SKM-1 (cell line): ENCODE data around the gene NMRK1.

Source experiments
- DNase-seq: peaks from one replicate; lab custom pipeline; 2025; ENCODE audit not compliant: unreplicated experiment; lab: John Stamatoyannopoulos, UW

Gene NMRK1

DNA sequence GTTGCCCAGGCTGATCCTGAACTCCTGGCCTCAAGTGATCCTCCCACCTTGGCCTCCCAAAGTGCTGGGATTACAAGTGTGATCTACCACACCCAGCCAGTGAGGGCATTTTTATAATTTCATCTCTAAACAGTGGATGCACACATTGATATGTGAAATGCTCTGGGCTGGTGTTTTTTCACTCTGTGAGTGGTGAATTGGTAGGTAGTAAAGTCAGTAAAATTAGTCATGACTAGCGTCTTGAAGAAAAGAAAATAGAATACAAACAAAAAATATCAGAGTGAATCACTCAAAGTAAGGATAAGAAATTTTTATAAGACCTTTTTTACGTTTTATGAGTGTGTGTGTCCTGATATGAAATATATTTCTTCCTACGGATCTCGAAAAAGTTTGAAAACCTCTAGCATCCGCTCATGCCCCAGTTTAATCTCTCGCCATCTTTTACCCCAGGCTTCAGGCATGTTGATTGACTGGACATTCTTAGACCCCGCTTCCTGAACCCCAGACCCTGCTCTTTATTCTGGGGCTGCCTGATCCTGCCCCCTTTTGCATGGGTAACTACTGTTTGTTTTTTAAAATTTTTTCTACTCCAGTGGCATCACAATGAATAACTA lies 14.3 kb upstream of the NMRK1 start:
- DNase-seq: no peak

DNA sequence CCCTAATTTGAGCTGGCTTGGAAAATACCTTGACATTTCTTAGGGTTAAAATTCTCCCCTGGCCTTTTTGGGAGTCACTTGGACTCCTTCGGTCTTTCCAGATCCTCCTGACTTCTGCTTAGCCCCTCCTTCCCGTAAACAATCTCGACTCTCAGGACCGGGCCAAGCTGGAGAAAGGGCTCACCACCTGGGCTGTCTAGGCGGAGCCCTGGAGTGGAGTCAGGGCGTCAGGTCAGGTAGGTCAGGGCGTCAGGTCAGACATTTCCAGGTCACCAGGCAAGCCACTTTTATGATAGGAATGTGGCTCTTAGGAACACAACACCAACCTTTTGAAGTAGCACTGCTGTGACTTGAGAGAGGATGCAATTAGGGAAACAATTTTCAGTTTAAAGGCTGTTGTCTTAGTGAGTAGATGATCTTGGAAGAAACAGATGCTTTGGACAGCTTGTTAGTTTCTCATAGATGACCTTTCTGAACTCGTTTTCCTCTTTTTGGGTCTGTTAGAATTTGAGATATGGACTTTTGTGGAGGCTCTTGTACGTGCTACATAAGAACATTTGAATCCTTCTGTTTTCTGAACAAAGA lies 13.1 kb upstream of the NMRK1 start:
- DNase-seq: no peak

DNA sequence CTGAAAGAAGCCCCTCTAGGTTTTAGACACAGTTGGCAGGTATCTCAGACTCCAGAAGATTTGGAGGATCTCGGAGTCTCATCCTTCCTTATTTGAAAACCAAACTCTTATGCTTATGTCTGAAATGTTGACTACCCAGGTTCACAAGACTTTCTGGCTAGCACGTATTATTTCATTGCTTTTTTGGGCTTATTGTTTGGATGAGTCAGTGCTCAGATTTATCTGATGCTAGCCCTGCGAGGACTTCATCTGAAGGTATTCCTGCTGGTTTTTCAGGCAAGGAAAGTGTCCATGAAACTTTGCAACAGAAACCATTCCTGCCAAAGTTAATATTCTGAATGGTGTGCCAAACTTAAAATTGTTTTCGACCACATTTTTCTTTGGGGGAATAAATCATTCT lies 8.8 kb upstream of the NMRK1 start:
- no peak for DNase-seq

DNA sequence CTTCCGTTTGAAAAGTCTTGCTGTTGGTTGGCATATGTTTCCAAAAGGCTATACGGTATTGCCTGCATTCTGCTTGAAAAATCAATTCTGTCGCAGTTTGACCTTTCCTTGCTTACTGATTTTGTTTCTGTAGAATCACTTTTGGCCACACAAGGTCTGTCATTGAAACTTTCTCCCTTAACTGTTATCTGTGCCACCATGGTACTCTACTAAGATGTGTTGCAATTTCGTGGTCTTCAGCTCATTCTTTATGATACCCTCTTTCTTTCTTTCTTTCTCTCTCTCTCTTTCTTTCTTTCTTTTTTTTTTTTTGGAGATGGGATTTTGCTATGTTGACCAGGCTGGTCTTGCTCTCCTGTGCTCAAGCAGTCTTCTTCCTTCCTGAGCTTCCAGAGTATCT lies 4.8 kb upstream of the NMRK1 start:
- no peak for DNase-seq

DNA sequence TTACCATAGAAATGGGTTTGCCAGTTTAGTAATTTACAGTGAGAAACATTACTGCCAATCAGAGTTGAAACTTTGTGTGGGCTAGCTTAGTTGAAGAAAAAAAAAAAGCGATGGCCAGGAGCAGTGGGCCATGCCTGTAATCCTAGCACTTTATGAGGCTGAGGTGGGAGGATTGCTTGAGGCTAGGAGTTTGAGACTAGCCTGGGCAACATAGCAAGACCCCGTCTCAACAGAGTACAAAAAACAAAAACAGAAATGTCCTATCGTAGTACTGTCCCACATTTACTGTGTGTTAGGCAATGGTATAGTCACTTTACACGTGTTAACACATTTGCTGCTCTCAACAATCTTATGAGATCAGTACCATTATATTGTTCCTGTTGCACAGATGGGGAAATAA lies 2.6 kb upstream of the NMRK1 start:
- no peak for DNase-seq

DNA sequence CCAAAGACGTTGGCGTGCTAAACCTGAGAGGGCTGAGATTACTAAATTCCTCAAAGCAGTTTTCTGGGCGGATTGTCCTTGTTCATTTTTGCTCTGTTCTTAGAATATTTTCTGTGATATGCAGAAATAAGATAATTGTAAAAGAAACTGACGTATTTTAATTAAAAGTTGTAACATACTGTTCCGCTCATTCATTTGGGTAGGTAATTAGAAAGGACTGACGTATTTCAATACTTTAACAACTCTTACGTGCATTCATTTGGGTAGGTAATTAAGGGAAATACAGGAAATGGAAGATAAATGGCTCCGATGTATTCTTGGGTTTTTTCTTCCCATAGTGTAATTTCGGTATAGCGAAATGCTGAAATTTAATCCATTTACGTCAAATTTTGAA lies 1.4 kb upstream of the NMRK1 start:
- no peak for DNase-seq

DNA sequence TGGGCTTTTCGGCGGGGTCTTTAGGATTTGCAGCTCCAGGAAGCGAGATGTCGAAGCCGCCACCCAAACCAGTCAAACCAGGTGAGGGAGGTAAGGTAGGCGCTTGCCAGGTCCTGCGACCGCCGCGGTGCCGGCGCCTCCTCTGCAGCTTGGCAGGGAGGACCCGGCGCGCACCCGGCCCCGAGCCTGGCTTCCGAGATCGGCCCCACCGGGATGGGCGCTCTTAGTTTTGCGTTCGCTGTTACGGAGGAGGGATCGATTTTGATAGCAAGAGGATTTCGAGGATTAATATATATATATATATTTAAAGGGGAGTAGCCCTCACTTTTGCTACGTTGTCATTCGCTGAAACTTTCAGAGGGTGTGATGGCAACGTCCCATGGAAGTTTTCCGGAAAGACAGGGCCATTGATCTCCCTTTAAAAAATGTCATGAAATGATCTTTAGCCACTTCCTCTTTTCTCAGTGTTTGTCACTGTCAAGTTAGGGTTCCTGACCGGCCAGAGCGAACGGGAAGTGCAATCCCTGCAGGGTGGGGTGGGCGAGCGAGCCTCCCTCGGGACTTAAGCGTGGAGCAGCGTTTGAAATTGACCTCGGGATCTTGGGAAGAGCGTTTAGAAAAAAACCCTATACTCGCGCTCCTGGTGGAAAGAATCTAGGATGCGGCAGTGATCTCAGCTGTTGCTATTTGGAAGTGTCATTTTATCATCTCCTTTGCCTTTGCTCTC lies 854 bp upstream of the NMRK1 start:
- DNase-seq: peak; percentile 11

DNA sequence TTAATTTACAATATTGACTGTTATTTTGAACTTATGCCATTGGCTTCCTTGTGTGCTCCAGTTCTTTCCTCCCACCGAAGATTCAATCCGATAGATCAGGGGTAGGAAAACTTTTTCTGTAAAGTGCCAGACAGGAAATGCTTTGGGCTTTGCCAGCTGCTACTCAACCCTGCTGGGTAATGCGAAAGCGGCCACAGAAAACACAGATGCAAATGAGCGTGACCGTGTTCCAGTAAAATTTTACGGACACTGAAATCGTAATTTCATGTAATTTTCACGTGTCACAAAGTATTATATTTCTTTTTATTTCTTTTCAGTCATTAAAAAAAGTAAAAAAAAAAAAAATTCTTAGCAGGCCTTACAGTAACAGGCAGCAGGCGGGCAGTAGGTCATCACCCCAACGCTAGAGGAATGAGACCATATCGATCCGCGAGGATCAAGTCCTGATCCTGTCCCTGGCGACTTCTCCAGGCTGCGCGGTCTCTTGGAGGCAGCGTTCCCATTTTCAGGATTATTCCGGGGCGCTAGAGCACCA lies 599 bp downstream of the NMRK1 start:
- no peak for DNase-seq

DNA sequence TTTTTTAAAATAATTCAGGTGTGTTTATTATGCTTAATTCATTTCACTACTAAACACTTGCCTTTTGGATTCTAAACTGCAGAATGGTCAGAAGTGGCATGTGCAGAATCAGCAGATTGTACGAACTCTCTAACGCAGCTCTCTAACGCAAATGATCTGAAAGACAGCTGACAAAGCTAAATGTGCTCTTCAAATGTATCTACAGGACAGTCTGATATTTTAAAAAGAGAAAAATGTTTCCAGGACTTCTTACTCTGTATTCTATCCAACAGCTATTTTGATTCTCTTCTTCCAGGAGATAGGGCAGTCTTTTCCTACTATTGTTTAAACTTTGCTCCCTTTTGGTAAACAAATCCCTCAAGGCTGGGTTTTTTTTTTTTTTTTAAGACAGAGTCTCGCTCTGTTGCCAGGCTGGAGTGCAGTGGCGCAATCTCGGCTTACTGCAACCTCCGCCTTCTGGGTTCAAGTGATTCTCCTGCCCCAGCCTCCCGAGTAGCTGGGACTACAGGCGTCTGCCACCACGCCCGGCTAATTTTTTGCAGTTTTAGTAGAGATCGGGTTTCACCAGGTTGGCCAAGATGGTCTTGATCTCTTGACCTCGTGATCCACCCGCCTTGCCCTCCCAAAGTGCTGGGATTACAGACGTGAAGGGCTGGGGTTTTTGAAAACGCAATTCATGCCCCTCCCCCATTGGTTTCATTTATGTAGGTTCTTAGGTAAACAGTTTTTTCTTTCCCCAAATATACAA lies 1.2 kb downstream of the NMRK1 start:
- DNase-seq: no peak

DNA sequence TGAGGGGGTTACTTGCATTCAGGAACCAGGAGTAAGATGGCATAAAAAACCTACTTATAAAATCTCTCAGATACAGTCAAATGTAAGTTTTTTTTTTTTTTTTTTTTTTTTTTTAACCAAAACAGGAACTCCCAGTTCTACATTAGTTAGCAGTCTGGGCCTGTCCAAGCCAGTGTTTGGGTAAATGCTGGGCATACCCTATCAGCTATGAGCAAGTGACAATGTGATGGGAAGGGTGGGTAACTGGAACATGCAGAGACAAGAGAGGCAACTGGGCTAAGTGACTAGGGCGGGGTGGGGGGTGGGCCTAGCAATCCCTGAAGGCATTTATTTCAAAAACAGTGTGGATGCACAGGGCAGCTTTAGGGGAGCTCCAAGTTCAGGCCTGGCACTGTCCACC lies 2.3 kb downstream of the NMRK1 start:
- no peak for DNase-seq

DNA sequence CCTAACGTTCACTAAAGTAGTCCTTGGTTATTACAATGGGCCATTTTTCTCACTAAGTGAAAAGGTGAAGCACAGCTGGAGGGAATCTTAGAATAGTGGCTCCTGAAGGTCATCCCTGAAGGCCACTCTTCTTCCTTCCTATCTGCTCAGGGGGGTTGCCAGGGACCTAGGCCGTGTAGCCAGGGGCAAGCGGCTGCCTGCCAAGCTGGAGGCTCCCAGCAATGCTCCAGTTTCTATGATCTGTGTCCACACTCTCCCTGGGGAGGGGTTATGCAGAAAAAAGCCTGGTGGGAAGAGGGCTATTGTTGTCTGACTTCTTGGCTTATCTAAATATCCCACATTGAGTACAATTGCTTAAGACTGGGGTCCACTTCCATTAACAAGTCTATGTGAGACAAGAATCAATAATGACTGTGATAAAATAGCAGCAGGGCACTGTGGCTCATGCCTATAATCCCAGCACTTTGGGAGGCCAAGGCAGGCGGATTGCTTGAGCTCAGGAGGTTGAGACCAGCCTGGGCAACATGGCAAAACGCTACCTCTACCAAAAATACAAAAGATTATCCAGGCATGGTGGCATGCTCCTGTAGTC lies 3.8 kb downstream of the NMRK1 start:
- no peak for DNase-seq

DNA sequence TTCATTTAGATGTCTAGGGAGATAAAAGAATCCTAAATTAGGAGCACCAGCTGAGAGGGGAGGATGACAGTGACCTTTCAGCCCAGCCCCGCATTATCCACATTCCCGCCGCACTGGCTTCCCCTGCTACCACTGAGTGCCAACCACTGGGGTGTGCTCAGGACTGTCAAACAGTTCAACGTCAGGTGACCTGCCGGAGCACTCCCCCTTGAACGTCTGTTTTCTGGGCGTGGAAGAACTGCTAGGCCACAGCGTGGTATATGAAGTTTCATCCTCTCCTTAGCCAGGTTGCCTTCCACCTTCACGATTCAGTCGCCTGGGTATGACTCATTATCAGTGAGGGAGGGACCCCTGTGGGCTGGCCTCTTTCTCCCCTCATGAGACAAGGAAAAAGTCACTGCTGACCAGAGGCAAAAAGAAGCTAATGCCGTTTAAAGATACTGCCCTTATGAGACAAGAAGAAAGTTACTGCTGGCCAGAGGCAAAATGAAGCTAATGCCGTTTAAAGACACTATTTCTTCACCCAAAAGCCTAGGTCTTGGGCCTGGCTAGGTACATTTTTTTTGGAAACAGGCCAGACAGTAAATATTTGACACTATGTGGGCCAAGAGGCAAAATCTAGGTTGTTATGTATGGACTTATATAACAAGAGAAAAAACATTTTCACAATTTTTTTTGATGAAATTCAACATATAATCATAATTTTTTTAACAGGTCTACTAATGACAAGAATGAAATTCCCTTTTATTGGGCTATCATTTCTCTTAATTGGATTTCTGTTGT lies 4.6 kb downstream of the NMRK1 start:
- DNase-seq: no peak

DNA sequence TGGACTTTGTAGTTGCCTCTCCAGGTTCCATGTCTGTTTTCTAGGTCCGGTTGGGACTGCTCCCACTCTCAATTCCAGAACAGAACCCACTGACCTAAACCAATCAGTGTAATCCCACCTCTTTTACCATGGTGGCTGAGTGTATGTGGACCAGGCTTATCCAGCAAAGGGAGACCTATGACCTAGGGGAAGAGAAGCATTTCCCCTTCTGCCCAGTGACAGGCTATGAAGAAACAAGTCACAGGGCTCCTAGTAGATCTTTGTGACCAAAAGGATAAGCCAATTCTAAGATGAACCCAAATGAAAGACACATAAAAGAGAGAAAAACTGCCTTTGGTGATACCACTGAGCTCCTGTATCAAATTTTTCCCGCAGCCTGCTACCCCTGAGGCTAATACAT lies 6.3 kb downstream of the NMRK1 start:
- DNase-seq: no peak

DNA sequence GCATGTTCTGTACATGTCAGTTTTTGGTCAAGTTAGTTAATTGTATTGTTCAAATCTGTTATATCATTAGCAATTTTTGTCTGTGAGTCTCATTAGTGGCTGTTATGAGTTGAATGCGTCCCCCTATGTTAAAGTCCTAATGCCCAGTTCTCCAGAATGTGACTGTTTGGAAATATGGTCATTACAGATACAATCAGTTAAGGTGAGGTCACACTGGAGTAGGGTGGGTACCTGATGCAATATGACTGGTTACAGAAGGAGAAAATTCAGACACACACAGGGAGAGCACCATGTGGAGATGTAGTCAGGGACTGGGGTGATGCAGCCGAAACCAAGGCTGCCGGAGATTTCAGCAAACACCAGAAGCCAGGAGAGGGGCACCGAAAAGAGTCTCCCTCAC lies 15.1 kb downstream of the NMRK1 start:
- DNase-seq: no peak

DNA sequence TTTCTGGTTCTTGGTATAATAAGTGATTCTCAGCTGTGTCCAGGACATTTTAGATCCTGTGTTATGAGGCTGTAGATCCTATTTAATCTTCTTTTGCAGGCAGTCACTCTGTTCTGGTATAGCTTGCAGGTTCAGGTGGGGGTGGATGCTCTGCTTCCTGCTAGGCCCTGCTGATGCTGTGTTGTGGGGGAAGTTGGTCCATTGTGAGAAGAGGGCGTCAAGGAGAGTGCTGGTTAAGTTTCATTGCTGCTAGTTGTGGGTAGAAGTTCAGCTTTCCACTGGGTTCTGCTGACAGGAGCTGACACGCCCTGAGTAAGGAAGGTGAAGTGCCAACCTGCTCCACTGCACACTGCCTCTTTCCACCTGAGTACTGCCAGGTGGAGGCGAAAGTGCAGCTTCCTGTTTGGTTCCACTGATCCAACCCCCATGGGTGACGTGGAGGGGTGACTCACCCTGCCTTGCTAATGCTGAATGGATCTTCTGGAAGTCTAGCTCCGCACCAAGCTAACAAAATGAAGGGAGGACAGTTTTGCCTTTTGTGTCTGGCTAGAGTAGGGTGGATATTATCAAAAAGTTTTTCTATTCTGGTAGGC lies 16.3 kb downstream of the NMRK1 start:
- no peak for DNase-seq

DNA sequence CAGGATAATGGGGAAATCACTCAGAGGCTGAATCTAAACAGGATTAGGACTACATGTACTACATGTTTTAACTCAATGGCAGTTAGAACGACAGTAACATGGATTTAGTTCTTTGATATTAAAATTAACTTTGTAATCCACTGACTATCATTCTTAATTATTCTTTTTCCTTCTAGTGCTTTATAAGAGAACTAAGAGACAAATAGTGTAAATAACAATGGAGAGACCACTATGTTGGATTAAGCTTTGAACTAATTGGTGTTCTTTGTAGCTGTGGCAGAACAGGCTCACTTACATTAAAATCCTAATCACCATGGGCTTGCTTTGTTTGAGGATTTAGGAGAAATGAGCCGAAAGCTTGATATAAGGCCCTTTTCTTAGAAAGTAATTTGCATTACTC lies 18.8 kb downstream of the NMRK1 start:
- DNase-seq: no peak

DNA sequence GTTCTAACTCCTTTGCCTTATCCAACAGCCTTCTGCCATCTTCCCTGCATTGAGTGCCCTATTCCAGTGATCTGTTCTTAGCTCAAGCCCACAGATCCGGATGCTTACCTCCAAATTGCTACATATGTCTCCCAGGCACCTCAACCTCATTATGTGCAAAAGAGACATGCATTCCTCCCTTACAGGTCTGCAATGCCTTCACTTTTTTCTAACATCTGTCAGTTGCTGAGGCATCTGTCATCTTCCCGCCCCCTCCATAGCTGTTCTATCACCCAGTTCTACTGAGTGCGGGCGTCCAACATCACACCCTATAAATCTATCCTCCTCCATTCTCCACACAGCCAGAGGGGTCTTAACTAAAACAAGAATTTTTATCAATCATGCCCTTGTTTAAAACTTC lies 20.1 kb downstream of the NMRK1 start:
- no peak for DNase-seq

DNA sequence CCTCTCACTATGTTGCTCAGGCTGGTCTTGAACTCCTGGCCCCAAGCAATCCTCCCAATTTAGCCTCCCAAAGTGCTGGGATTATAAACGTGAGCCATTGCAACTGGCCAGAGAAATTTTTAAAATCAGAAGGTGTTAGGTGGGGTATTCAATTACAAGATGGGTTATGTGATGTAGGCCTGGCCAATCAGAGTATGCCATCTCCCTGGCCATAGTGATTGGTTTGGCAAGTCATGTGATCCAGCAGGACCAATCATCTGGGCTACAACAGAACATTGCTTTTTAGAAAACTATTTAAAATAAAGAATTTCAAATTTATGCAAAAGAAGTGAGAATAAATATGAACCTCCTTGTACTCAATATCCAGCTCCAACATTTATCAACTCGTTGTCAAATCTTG lies 22.4 kb downstream of the NMRK1 start:
- no peak for DNase-seq

DNA sequence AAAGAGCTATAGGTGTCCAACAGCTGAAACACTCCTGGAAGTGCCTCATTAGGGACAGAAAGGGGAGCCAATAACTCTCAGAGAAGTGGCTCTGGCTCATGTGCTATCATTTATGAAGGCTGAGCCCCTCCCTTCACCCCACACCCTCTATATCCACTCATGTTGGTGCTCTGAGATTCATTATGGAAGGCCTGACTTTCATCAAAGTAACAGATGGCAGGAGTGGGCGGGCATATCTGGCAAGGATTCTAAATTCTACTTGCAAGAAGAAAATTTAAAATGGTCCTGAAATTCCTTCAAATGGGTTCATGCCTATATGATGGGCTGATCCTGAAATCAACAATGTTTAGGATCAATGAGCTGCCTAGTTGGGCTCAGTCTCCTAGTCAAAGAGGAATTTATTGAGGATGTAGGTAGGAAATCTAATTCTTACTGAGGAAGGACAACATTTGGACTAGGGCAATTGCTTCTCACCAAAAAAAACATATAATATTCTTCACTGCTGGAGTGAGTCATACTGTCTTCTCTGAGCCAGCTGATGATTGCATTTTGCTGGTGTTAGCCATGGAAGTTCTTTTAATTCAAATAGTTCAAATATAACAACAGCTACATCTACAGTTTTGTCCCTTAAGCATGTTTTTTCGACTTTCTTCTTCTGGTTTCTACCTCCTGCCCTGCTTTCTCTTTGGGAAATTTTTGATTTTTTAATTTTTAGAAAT lies 23.5 kb downstream of the NMRK1 start:
- DNase-seq: no peak
